Thyroid gland (tissue), 4 donors: ENCODE data around the gene UBE4B.

Experiments
- CTCF ChIP-seq, 6 experiments: fragments of 200-600 bp in 3 of 6; fragments of 450-650 bp in 3 of 6; sonication (generic) in 3 of 6; IDR thresholded peaks; one replicate each; pipeline ENCODE4 v1.5.1; 2016 to 2019; ENCODE audit warnings: antibody characterized with exemption in 6 of 6, mild to moderate bottlenecking in 2 of 6, inconsistent platforms in 1 of 6, moderate library complexity in 1 of 6
- POLR2A ChIP-seq, 2 donors: fragments of 450-650 bp; IDR thresholded peaks; one replicate each; pipeline ENCODE4 v1.6.1; 2017; ENCODE audit warnings: antibody characterized with exemption in 2 of 2, mild to moderate bottlenecking in 2 of 2, moderate library complexity in 1 of 2

GRCh38 chr1:10046356-10047085 is 13.8 kb downstream of the UBE4B start:
- TF ChIP-seq CTCF (IDR thresholded peaks at IDR 0.05) (no peak), POLR2A (IDR thresholded peaks at IDR 0.05) (no peak)
